C4-2B (cell line): Measurements from ENCODE around the gene C3orf70.

Experiments used
- H3K27ac ChIP-seq: fragments of 450-650 bp; 2 replicates; pipeline ENCODE4 v1.5.1; 2017
- ZFX ChIP-seq: fragments of 450-650 bp; IDR thresholded peaks from 2 replicates; pipeline ENCODE4 v1.6.1; 2017
- TF ChIP-seq, protein P1 (sequence below): fragments of 450-650 bp; conservative IDR thresholded peaks from 2 replicates; pipeline ENCODE4 v1.5.1; 2017; ENCODE audit warnings: mild to moderate bottlenecking

Gene C3orf70

GRCh38 chr3:185151101-185151963, 1.5 kb downstream of the C3orf70 start:
- H3K27ac ChIP-seq, result no peak overlapping the region
- TF ChIP-seq, protein P1, sequence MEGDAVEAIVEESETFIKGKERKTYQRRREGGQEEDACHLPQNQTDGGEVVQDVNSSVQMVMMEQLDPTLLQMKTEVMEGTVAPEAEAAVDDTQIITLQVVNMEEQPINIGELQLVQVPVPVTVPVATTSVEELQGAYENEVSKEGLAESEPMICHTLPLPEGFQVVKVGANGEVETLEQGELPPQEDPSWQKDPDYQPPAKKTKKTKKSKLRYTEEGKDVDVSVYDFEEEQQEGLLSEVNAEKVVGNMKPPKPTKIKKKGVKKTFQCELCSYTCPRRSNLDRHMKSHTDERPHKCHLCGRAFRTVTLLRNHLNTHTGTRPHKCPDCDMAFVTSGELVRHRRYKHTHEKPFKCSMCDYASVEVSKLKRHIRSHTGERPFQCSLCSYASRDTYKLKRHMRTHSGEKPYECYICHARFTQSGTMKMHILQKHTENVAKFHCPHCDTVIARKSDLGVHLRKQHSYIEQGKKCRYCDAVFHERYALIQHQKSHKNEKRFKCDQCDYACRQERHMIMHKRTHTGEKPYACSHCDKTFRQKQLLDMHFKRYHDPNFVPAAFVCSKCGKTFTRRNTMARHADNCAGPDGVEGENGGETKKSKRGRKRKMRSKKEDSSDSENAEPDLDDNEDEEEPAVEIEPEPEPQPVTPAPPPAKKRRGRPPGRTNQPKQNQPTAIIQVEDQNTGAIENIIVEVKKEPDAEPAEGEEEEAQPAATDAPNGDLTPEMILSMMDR, result no peak
- no peak for TF ChIP-seq ZFX

DNA sequence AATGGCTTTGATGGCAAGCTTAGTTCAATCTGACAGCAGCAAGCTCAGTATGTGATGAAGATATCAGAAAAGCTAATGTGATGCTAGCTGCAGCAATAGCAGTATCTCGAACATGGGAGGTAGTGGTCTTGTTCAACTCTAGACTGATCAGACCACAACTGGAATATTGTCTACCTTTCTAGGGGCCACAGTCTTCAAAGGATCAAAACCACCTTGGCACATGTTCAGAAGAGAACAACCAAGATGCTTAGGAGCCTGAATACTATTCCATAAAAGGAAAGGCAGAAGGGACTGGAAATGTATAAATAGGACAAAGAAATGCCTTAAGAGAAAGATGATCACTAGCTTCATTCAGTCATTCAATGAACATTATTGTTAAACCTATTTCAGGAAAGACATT, 2.3 kb downstream of the C3orf70 start:
- H3K27ac ChIP-seq, result no peak overlapping the region
- TF ChIP-seq ZFX, result no peak
- TF ChIP-seq, protein P1, result no peak

DNA sequence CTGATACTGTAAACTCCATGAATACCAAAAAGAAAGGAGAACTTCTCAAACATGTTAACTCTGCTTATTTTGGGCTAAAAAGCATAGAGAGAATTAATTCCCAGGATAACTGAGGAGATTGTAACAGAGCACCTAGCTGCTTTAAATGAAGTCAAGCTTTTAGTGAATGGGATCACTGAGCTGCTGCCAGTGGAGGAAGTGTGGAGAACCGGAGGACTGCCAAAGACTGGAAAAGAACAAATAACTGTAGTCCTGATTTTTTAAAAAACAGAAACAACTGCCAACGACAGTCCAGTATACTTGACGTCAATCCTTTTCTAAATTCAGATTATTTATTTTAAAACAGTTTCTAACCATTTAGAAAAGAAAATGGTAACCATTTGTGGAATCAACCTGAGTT, 3.3 kb downstream of the C3orf70 start:
- TF ChIP-seq, protein P1, result no peak
- TF ChIP-seq ZFX, result no peak
- no peak overlapping the region for H3K27ac ChIP-seq

DNA sequence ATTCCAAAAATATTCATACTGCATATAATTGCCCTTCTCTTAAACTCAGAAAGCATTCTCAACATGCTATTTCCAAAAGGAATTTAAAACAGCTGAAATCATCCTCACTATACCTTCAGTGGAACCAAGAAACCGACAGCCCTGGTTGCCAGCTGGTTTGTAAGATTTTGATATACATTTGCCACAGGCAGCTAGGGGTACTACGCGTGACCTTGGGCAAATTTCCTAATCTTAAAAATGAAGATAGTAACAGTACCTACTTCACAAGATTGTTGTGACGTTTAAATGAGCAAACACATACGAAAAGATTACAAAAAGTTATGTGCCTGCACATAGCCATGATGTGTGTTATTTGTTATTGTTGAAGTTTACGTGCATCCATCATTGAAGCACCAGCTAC, 7.3 kb downstream of the C3orf70 start:
- no peak overlapping the region for H3K27ac ChIP-seq
- TF ChIP-seq, protein P1, result no peak

GRCh38 chr3:185144784-185145183, 8.1 kb downstream of the C3orf70 start:
- TF ChIP-seq ZFX, result no peak
- TF ChIP-seq, protein P1, result no peak
- H3K27ac ChIP-seq, result no peak overlapping the region

GRCh38 chr3:185137821-185138220, 15.0 kb downstream of the C3orf70 start:
- TF ChIP-seq, protein P1, result no peak
- no peak for TF ChIP-seq ZFX
- H3K27ac ChIP-seq, result no peak overlapping the region

DNA sequence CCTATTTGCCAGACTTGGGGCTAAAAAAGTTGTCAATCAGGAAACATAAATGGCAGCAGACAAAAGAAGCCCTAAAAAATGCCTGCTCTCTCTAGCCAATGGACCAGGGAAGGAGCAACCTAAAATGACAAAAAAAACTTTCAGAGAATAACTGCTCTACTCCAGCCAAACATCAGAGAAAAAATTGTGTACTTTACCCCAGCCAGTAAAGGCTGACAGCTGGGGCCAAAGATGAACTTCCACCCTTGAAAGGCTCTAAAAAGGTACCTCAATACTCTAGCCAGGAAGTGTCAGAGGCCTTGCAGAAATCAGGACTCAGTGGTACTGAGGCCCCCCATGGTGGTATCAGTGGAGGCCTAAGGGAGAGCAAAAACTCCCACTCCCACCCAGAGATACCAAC, 18.4 kb downstream of the C3orf70 start:
- H3K27ac ChIP-seq, result no peak overlapping the region
- TF ChIP-seq ZFX, result no peak
- TF ChIP-seq, protein P1, result no peak
